DMS153 treated with DMSO at 0.1 percent for 48 hours (cell line): ENCODE data around the gene RANBP2.

Experiments used
- DNase-seq: peaks from one replicate; lab custom pipeline; 2025; ENCODE audit not compliant: unreplicated experiment; lab: John Stamatoyannopoulos, UW

RANBP2 gene

GRCh38 chr2:108776475-108776874 is 57.2 kb downstream of the RANBP2 start:
- no peak for DNase-seq

- DNase-seq: no peak
Measured at GRCh38 chr2:108778857-108779256, 59.6 kb downstream of the RANBP2 start.

- DNase-seq: no peak
Measured at GRCh38 chr2:108786008-108786353, 66.7 kb downstream of the RANBP2 start.

- DNase-seq: peak; percentile 68
Measured at GRCh38 chr2:108786354-108787215, 67.3 kb downstream of the RANBP2 start, which contains the start of gene CCDC138. Gene CCDC138, plus strand, starts transcription at chr2:108786771. Its CDS starts 52 bp downstream, at chr2:108786823.

GRCh38 chr2:108787216-108787541 is 67.9 kb downstream of the RANBP2 start:
- no peak for DNase-seq

- no peak for DNase-seq
Measured at GRCh38 chr2:108803045-108803736, 83.9 kb downstream of the RANBP2 start.

GRCh38 chr2:108805032-108805431 is 85.8 kb downstream of the RANBP2 start:
- no peak for DNase-seq

GRCh38 chr2:108805782-108806181 is 86.5 kb downstream of the RANBP2 start:
- no peak for DNase-seq

GRCh38 chr2:108806371-108807113 is 87.3 kb downstream of the RANBP2 start:
- DNase-seq: no peak

GRCh38 chr2:108809936-108810335 is 90.7 kb downstream of the RANBP2 start:
- DNase-seq: no peak

- no peak for DNase-seq
Measured at GRCh38 chr2:108810993-108811957, 92.0 kb downstream of the RANBP2 start.

- DNase-seq: no peak
Measured at GRCh38 chr2:108813732-108814131, 94.5 kb downstream of the RANBP2 start.

- no peak for DNase-seq
Measured at GRCh38 chr2:108820482-108820881, 101.2 kb downstream of the RANBP2 start.

- DNase-seq: no peak
Measured at GRCh38 chr2:108823286-108823685, 104.0 kb downstream of the RANBP2 start.

- DNase-seq: no peak
Measured at GRCh38 chr2:108824316-108825070, 105.2 kb downstream of the RANBP2 start.

- no peak for DNase-seq
Measured at GRCh38 chr2:108825254-108825653, 106.0 kb downstream of the RANBP2 start.

GRCh38 chr2:108825736-108826135 is 106.5 kb downstream of the RANBP2 start:
- DNase-seq: no peak

- DNase-seq: no peak
Measured at GRCh38 chr2:108829578-108830310, 110.5 kb downstream of the RANBP2 start.

GRCh38 chr2:108833219-108833618 is 113.9 kb downstream of the RANBP2 start:
- DNase-seq: no peak
